ENCODE measurements around the gene VPS26A.
A peak's percentile ranks its signal among the peaks of the same experiment; 100 is the strongest.

The VPS26A gene

GRCh38 chr10:69211104-69211503, 87.1 kb downstream of the VPS26A start:
- no peak for DNase-seq
- in situ Hi-C loops (cut with HindIII; ENCODE audit: low pct_ligation_motif_present, low pct_unique_long_range_greater_than_20kb, low sequenced_read_pairs): no loop called here

- DNase-seq: no peak
- in situ Hi-C loops (cut with HindIII; ENCODE audit: low pct_ligation_motif_present, low pct_unique_long_range_greater_than_20kb, low sequenced_read_pairs): no loop called here
Measured at GRCh38 chr10:69211524-69211923, 87.5 kb downstream of the VPS26A start.

- DNase-seq: no peak
- in situ Hi-C loops (cut with HindIII; ENCODE audit: low pct_ligation_motif_present, low pct_unique_long_range_greater_than_20kb, low sequenced_read_pairs): no loop called here
Measured at GRCh38 chr10:69213591-69214311, 89.8 kb downstream of the VPS26A start.

DNA sequence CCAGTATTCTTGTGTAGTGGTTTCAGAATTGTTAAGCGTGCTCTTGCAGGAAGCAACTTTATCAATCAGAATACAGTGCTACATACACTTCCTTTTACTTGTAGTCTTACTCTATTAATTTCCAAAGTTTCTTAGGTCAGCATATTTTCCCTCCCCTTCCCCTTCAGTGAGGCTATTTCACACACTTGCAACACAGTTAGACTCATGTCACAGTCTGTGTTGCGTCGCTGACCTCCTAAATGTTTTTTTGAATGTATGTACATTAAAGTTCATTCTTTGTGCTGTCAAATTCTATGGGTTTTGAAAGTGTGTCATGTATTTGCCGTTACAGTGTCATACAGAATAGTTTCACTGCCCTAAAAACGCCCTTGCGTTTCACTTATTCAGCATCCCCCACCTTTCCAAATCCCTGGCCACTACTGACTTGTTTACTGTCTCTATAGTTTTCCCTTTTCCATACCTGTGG, 90.7 kb downstream of the VPS26A start:
- no peak for DNase-seq
- in situ Hi-C loops (cut with HindIII; ENCODE audit: low pct_ligation_motif_present, low pct_unique_long_range_greater_than_20kb, low sequenced_read_pairs): no loop called here

DNA sequence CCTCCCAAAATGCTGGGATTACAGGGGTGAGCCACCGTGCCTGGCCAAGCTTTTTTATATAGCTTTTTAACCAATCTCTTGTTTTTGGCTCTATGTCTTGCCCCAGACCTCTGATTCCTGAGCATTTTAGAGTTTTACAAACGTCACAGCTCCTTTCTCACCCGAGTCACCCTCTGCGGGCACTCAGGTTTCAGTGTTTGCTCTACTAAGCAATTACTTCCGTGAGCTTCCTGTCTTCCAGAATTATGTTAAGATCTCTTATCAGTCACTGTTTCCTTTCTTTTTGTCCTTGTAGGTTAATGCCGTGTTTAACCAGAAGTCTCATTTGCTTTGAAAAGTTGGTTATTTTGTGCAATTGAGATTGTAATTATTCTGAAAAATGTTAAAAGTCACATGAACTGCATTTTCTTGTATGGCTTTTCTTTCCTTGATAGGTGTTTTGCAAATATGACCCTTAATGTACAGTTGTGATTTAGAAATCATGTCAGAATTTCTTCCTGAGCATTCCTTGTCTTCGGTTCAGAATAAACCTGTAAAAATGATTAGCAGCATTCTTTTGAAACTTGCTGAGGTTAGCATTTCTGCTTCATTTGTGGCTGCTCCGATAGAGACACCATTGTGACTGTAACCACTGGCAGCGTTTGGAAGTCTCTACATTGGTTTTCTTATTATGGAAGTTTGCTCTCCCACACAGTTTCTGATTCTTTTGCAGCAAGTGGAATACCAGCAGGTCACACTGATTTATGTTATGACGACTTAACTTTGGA, 91.6 kb downstream of the VPS26A start:
- DNase-seq: no peak
- in situ Hi-C loops (cut with HindIII; ENCODE audit: low pct_ligation_motif_present, low pct_unique_long_range_greater_than_20kb, low sequenced_read_pairs): no loop called here

DNA sequence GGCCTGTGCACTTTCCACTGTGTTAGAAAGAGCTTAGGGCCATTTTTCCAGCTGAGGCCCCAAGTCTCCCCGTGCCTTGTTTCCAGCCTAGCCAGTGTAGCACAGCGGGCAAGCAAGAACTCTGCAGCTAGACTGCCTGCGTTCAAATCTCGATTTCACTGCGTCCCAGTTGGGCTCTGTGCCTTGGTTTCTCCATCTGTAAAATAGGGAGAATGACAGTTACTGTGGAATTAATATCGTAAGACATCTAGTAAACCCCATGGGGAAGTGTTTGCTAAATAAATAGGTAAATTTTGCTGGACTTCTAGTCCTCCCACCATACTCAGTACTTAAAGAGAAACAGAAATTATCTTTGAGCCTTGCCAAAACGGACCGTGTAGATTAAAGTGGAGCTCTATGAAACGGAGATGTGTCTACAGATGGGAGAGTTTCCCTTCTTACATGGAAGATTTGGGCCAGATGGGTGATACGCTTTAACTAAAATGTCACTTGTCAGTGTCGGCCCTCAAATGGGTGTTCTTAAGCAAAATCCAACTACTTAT, 92.7 kb downstream of the VPS26A start:
- no peak for DNase-seq
- in situ Hi-C loops (cut with HindIII; ENCODE audit: low pct_ligation_motif_present, low pct_unique_long_range_greater_than_20kb, low sequenced_read_pairs): no loop called here

DNA sequence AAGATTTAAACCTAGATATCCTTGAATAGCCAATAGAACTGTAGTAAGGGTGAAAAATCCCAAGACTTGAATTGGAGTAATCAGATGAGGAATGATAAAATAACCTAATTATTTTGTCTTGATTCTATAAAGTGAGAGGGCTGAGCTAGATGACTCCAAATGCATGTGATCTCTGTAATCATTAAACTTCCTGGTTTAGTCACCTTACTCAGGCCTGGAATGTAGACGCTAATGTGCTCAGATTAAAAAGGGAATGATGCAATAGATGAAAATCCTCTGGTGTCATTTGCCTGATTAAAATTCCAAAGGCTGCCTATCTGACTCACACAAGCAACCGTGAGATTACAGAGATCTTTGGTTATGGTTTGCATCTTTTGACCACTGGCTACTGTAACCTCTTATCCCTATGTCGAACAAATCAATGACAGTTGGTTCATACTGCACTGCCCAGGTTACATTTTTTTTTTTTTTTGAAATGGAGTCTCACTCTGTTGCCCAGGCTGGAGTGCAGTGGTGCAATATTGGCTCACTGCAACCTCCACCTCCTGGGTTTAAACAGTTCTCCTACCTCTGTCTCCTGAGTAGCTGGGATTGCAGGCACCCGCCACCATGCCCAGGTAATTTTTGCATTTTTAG, 93.3 kb downstream of the VPS26A start:
- peak; percentile 99 for DNase-seq
- in situ Hi-C loops (cut with HindIII; ENCODE audit: low pct_ligation_motif_present, low pct_unique_long_range_greater_than_20kb, low sequenced_read_pairs): no loop called here

GRCh38 chr10:69218831-69219230, 94.9 kb downstream of the VPS26A start:
- no peak for DNase-seq
- in situ Hi-C loops (cut with HindIII; ENCODE audit: low pct_ligation_motif_present, low pct_unique_long_range_greater_than_20kb, low sequenced_read_pairs): no loop called here

- in situ Hi-C loops (cut with HindIII; ENCODE audit: low pct_ligation_motif_present, low pct_unique_long_range_greater_than_20kb, low sequenced_read_pairs): no loop called here
- DNase-seq: peak; percentile 97
Measured at GRCh38 chr10:69220041-69220451, 96.1 kb downstream of the VPS26A start, which contains the start of gene HKDC1. Gene HKDC1, plus strand, starts transcription at chr10:69220332. Its CDS starts 104 bp downstream, at chr10:69220436.

DNA sequence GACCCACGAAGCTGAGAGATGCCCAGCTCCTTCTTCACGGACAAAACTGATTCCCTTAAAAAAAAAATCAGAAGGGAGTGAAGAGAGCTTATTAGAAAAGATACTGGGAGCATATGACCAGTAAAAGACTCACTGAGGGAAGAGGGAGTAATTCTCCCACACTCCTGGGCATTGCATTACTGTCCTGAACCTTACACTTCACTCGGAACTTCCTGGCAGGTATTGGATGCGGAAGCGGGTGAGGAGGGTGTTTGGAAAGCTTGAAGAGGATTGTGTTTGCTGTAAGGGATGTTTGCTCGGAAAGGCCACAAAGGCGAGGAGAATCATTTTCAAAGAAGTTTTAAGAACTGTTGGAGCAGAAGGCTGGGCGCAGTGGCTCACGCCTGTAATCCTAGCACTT, 96.5 kb downstream of the VPS26A start:
- DNase-seq: peak; percentile 49
- in situ Hi-C loops (cut with HindIII; ENCODE audit: low pct_ligation_motif_present, low pct_unique_long_range_greater_than_20kb, low sequenced_read_pairs): no loop called here
